Esophagus squamous epithelium (tissue), 4 donors: ENCODE results near the gene OR11L1.

Experiments used
- CTCF ChIP-seq, 6 experiments: fragments of 450-650 bp in 4 of 6; fragments of 200-600 bp in 2 of 6; sonication (generic) in 2 of 6; IDR thresholded peaks; one replicate each; pipeline ENCODE4 v1.5.1; 2016 to 2019; ENCODE audit warnings: antibody characterized with exemption in 6 of 6, mild to moderate bottlenecking in 4 of 6, moderate library complexity in 4 of 6
- POLR2A ChIP-seq, 4 donors: fragments of 450-650 bp; IDR thresholded peaks; one replicate each; pipeline ENCODE4 v1.6.1; 2017; ENCODE audit warnings: antibody characterized with exemption in 4 of 4, mild to moderate bottlenecking in 4 of 4, moderate library complexity in 3 of 4

- TF ChIP-seq CTCF (IDR thresholded peaks at IDR 0.05) (no peak), POLR2A (IDR thresholded peaks at IDR 0.05) (no peak)
Observed at GRCh38 chr1:247841796-247842195, at the start of gene OR11L1.
